A549 (cell line): ENCODE data around the gene CTDP1.

Experiments used
- CHD2 ChIP-seq: fragments of 150-350 bp; IDR thresholded peaks from 2 replicates; pipeline ENCODE4 v1.6.1; 2014; ENCODE audit warnings: low read length; ENCODE audit not compliant: partially characterized antibody
- CHD4 ChIP-seq: fragments of 200-600 bp; sonication (generic); IDR thresholded peaks from 2 replicates; pipeline ENCODE4 v1.6.1; 2016; ENCODE audit warnings: antibody characterized with exemption, mild to moderate bottlenecking, borderline replicate concordance
- CTCF ChIP-seq: fragments of >200 bp; sonication (Bioruptor Twin); formaldehyde crosslinking; IDR thresholded peaks from 3 replicates; pipeline ENCODE4 v1.5.1; 2016
- KDM1A ChIP-seq: fragments of 200-600 bp; sonication (generic); IDR thresholded peaks from 2 replicates; pipeline ENCODE4 v1.6.1; 2016; ENCODE audit warnings: low read depth, mild to moderate bottlenecking
- MAX ChIP-seq: IDR thresholded peaks from 2 replicates; pipeline ENCODE4 v1.6.1; 2012
- POLR2A ChIP-seq: IDR thresholded peaks from 2 replicates; pipeline ENCODE4 v1.6.1; 2012; ENCODE audit warnings: mild to moderate bottlenecking, low read length
- RAD21 ChIP-seq, 2 experiments: fragments of >200 bp in 1 of 2; sonication (Bioruptor Twin) in 1 of 2; formaldehyde crosslinking in 1 of 2; IDR thresholded peaks in 1 of 2; conservative IDR thresholded peaks in 1 of 2; 2 replicates in 1 of 2; 3 replicates in 1 of 2; pipeline ENCODE4 v1.6.1; 2012 to 2018; ENCODE audit warnings: inconsistent platforms in 1 of 2
- ZSCAN20 ChIP-seq: fragments of 250-450 bp; sonication (Bioruptor Pico); IDR thresholded peaks from 2 replicates; pipeline ENCODE4 v1.8.0; 2022; ENCODE audit warnings: mild to moderate bottlenecking, moderate library complexity
- TF ChIP-seq, protein P1 (sequence below): fragments of >200 bp; sonication (Bioruptor Twin); formaldehyde crosslinking; IDR thresholded peaks from 3 replicates; pipeline ENCODE4 v1.6.1; 2016

- TF ChIP-seq CHD4 (no peak), RAD21 (conservative IDR thresholded peaks at IDR 0.05 in 1 of 2, IDR thresholded peaks at IDR 0.05 in 1 of 2) (no peak), CTCF (no peak), ZSCAN20 (CRISPR knock-in tag) (no peak), POLR2A (no peak), MAX (no peak), CHD2 (no peak), KDM1A (no peak)
- TF ChIP-seq, protein P1, sequence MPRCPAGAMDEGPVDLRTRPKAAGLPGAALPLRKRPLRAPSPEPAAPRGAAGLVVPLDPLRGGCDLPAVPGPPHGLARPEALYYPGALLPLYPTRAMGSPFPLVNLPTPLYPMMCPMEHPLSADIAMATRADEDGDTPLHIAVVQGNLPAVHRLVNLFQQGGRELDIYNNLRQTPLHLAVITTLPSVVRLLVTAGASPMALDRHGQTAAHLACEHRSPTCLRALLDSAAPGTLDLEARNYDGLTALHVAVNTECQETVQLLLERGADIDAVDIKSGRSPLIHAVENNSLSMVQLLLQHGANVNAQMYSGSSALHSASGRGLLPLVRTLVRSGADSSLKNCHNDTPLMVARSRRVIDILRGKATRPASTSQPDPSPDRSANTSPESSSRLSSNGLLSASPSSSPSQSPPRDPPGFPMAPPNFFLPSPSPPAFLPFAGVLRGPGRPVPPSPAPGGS: no peak
Measured at GRCh38 chr18:79685971-79686370, 6.4 kb downstream of the CTDP1 start.
